ENCODE results near the gene DHODH. TPM values are rescaled to one million over a fixed set of nuclear protein-coding genes. Genes with fewer than 3 reads are reported as not detected.

DHODH gene
- total and polyA plus RNA-seq, 2 of the 4 experiments (the other 2 are of a cell fraction), result 3.2 to 4.1 TPM

GRCh38 chr16:71986131-71986530 lies 22.4 kb upstream of the DHODH start:
- TF ChIP-seq CHD1 (IDR thresholded peaks at IDR 0.05; ENCODE audit: low read depth, low read length), result no peak
- Histone ChIP-seq H3K36me3 (ENCODE audit: control insufficient read depth, insufficient read depth, low read length) (no peaks in the 10 kb centered on the region), H3K4me1 (ENCODE audit: control insufficient read depth, insufficient read depth, low read length) (no peaks in the 10 kb centered on the region), H3K9me1 (ENCODE audit: insufficient read depth, low read length) (no peaks in the 10 kb centered on the region), H3K23ac (ENCODE audit: low read depth, low read length) (no peak overlapping the region), H2BK5ac (ENCODE audit: low read depth, low read length, poor library complexity, severe bottlenecking) (no peak overlapping the region), H3K18ac (ENCODE audit: low read depth, low read length) (no peak overlapping the region), H3K4me2 (ENCODE audit: low read depth, low read length) (no peak overlapping the region), H3K9me3 (ENCODE audit: control insufficient read depth, insufficient read depth, low read length) (no peaks in the 10 kb centered on the region), H3K79me1 (ENCODE audit: low read depth in 1 of 2, low read length in 2 of 2) (no peaks in the 10 kb centered on the region), H2BK20ac (ENCODE audit: low read depth, low read length) (no peak overlapping the region), H3K27ac (ENCODE audit: insufficient read depth, low read length) (no peak overlapping the region), H4K20me1 (ENCODE audit: insufficient read depth, low read length) (no peaks in the 10 kb centered on the region), H2AFZ (replicated peaks; ENCODE audit: low read length, poor library complexity) (no peak overlapping the region), H2AK5ac (ENCODE audit: low read depth, low read length) (no peak overlapping the region), H3K9ac (ENCODE audit: low read depth, low read length) (no peak overlapping the region), H3K56ac (ENCODE audit: extremely low read depth, insufficient read depth, low read length) (no peak overlapping the region), H3K14ac (replicated peaks; ENCODE audit: low read depth, low read length) (no peak overlapping the region), H3K4me3 (ENCODE audit: insufficient read depth, low read depth, low read length) (no peak overlapping the region), H3K4ac (ENCODE audit: low read depth, low read length) (no peak overlapping the region), H2BK120ac (ENCODE audit: low read depth, low read length) (no peak overlapping the region), H3K27me3 (ENCODE audit: control insufficient read depth, insufficient read depth, low read length) (peaks cover 3% of the 10 kb centered on the region), H2AK9ac (replicated peaks; ENCODE audit: low read depth, low read length, poor library complexity) (no peak overlapping the region), H4K8ac (ENCODE audit: low read depth in 2 of 2, low read length in 2 of 2) (no peak overlapping the region), H4K5ac (ENCODE audit: low read depth, low read length) (no peak overlapping the region), H2BK15ac (ENCODE audit: low read depth, low read length) (no peak overlapping the region), H4K91ac (ENCODE audit: insufficient read depth, low read depth, low read length) (no peak overlapping the region)
- ATAC-seq (ENCODE audit: low read depth) (no peak), DNase-seq (no peak)
- in situ Hi-C loops (cut with MboI; ENCODE audit: low sequenced_read_pairs), result no loop called here
- dilution Hi-C loops (cut with HindIII; ENCODE audit: low sequenced_read_pairs, unreplicated experiment), result no loop called here
- intact Hi-C loops (cut with micrococcal nuclease), result no loop called here
- no TSS peak for BruUV-seq (replicated peaks)
- POLR2A ChIA-PET (ENCODE audit: unreplicated experiment), result no interaction called here
- CTCF ChIA-PET, result no interaction called here
- WGBS, 2 experiments (ENCODE audit: extremely low coverage in 2 of 2, insufficient read length in 1 of 2), result 42% methylated on average over 3 of the region's 4 CpGs; no CpG with 5 or more reads in 1 of the 2 experiments
